ENCODE measurements around the gene ST7. TPM values are rescaled to one million over a fixed set of nuclear protein-coding genes. Genes with fewer than 3 reads are reported as not detected.

ST7 gene
- polyA plus RNA-seq, 1 donor from 2014 or later, result 76.8 TPM

GRCh38 chr7:117200786-117201458 lies 247.6 kb downstream of the ST7 start:
- no peaks in the 10 kb centered on the region for H3K9me3 ChIP-seq (ENCODE audit: low read length)
- no peak overlapping the region for H2AFZ ChIP-seq (ENCODE audit: low read depth, low read length)
- H3K9me2 ChIP-seq (ENCODE audit: insufficient read depth, low read length), result no peaks in the 10 kb centered on the region
- H3K36me3 ChIP-seq (ENCODE audit: insufficient read depth, low read length), result peaks cover 33% of the 10 kb centered on the region
- H3K4me3 ChIP-seq (ENCODE audit: low read length), result no peak overlapping the region
- H3K27me3 ChIP-seq (ENCODE audit: insufficient read depth, low read depth, low read length), result no peaks in the 10 kb centered on the region
- no peak overlapping the region for H3K9ac ChIP-seq (ENCODE audit: low read length)
- no peak for TF ChIP-seq EZH2 (IDR thresholded peaks at IDR 0.05; ENCODE audit: borderline replicate concordance, insufficient read depth, low read length, poor library complexity, severe bottlenecking)
- no peak for TF ChIP-seq REST (IDR thresholded peaks at IDR 0.05; ENCODE audit: borderline replicate concordance)
- TF ChIP-seq CTCF (IDR thresholded peaks at IDR 0.05; ENCODE audit: poor library complexity, severe bottlenecking), result no peak
- no peak for TF ChIP-seq TAF1 (IDR thresholded peaks at IDR 0.05; ENCODE audit: low read depth)
- no peak for TF ChIP-seq POLR2AphosphoS5 (IDR thresholded peaks at IDR 0.05)
- no peak for TF ChIP-seq SMC3 (conservative IDR thresholded peaks at IDR 0.05; ENCODE audit: poor library complexity)
- no peak for TF ChIP-seq MXI1 (conservative IDR thresholded peaks at IDR 0.05; ENCODE audit: poor library complexity, severe bottlenecking)
- no peaks in the 10 kb centered on the region for H4K20me1 ChIP-seq (ENCODE audit: insufficient read depth)
- H3K27ac ChIP-seq (ENCODE audit: low read length), result no peak overlapping the region
- no peaks in the 10 kb centered on the region for H3F3A ChIP-seq (ENCODE audit: insufficient read depth, low read length, poor library complexity, severe bottlenecking)
- H3K4me2 ChIP-seq (ENCODE audit: low read length), result no peak overlapping the region
- no peaks in the 10 kb centered on the region for H3K79me2 ChIP-seq (replicated peaks; ENCODE audit: insufficient read depth, low read length)

- Histone ChIP-seq H3K79me2 (replicated peaks; ENCODE audit: insufficient read depth, low read length) (no peaks in the 10 kb centered on the region), H2AFZ (ENCODE audit: low read depth, low read length) (no peak overlapping the region), H3K9me2 (ENCODE audit: insufficient read depth, low read length) (no peaks in the 10 kb centered on the region), H3F3A (ENCODE audit: insufficient read depth, low read length, poor library complexity, severe bottlenecking) (no peaks in the 10 kb centered on the region), H3K4me2 (ENCODE audit: low read length) (no peak overlapping the region), H3K27me3 (ENCODE audit: insufficient read depth, low read depth, low read length) (no peaks in the 10 kb centered on the region), H3K27ac (ENCODE audit: low read length) (no peak overlapping the region), H3K36me3 (ENCODE audit: insufficient read depth, low read length) (peaks cover 27% of the 10 kb centered on the region), H3K9me3 (ENCODE audit: low read length) (no peaks in the 10 kb centered on the region), H3K9ac (ENCODE audit: low read length) (no peak overlapping the region), H3K4me3 (ENCODE audit: low read length) (no peak overlapping the region), H4K20me1 (ENCODE audit: insufficient read depth) (no peaks in the 10 kb centered on the region)
- TF ChIP-seq MXI1 (conservative IDR thresholded peaks at IDR 0.05; ENCODE audit: poor library complexity, severe bottlenecking) (no peak), CTCF (IDR thresholded peaks at IDR 0.05; ENCODE audit: poor library complexity, severe bottlenecking) (no peak), RAD21 (conservative IDR thresholded peaks at IDR 0.05) (no peak), POLR2AphosphoS5 (IDR thresholded peaks at IDR 0.05) (no peak), EP300 (conservative IDR thresholded peaks at IDR 0.05; ENCODE audit: poor library complexity, severe bottlenecking) (no peak), TAF1 (IDR thresholded peaks at IDR 0.05; ENCODE audit: low read depth) (no peak)
Observed at GRCh38 chr7:117202511-117202910, 249.2 kb downstream of the ST7 start.
